Fibroblast of peridontal ligament (primary cell): ENCODE data around the gene SORCS2.

Experiments used
- DNase-seq: peaks from one replicate; pipeline ENCODE4 v3.0.0-alpha.2; 2010; ENCODE audit errors: extremely low read depth

SORCS2 gene

DNA sequence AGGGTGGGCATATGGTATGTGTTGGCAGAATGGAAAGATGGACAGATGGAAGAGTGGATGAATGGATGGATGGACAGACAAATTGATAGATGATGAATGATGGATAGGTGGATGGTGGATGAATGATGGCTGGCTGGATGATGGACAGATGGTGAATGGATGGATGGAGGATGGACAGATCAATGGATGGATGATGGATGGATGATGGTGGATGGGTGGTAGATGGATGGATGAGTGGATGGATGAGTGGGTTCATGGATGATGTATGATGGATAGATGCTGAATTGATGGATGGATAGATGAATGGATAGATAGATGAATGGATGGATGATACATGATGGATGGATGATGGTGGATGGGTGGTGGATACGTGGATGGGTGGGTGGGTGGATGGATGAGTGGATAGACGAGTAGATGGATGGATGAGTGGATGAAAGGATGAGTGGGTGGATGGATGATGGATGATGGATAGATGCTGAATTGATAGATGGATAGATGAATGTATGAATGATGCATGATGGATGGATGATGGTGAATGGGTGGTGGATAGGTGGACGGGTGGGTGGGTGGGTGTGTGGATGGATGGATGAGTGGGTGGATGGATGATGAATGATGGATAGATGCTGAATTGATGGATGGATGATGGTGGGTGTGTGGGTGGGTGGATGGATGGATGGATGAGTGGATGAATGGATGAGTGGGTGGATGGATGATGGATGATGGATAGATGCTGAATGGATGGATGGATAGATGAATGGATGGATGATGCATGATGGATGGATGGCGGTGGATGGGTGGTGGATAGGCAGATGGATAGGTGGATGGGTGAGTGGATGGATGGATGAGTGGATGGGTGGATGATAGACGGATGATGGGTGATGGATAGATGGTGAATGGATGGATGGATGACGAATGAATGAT, 497.7 kb downstream of the SORCS2 start:
- no peak for DNase-seq

- DNase-seq: no peak
Observed at GRCh38 chr4:7691061-7691460, 498.7 kb downstream of the SORCS2 start.

GRCh38 chr4:7691982-7692381, 499.6 kb downstream of the SORCS2 start:
- DNase-seq: no peak

DNA sequence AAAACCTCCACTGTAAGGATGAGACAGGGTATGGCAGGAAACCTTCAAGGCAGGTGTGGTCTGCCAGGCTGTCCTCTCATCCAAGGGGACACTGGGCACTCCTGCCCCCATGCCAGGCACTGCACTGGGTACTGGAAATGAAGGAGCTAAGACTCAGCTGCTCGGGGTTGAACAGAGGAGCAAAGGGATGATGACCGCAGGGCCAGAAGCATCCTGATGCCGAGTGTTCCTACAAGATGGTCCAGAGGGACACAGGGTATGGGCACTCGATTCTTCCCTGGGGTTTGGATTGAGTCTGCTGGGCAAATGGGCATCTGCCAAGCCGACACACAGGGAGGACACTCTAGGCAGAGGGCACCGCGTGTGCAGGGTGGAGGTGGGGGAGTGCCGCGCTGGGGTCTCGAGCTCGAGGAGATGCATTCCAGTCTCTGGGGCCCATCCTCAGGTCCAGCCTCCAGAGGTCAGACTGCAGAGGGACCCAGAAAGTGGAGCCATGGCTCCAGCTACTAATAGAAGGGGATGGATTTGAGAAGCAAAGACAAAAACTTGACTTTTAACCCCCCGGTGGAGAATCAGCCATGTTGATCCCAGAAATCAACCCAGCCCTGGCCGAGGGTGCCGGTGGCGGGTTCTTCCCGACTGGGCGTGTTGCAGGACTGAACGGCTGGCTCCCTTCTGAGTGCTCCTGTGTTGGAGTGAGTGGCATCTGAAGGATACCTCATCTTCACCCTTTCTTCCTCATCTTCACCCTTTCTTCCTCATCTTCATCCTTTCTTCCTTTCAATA, 500.3 kb downstream of the SORCS2 start:
- no peak for DNase-seq

DNA sequence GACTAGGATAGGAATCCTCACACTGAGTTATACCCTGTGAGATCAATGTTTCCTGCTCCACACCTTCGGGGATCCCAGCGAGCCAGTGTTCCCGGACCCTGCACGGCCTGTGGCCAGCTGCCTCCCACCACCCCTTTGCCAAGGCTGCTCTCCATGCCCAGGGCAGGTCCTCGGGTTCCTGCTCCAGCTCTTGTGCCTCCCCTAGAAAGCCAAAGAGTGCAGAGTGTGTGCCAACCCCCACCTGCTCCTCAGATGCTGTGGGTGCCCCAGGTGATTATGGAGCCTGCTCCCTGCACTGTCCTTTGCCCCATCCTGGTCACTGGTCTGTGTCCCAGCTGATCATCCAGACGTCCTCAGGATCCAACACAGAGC, 500.9 kb downstream of the SORCS2 start:
- no peak for DNase-seq

GRCh38 chr4:7693711-7694110, 501.4 kb downstream of the SORCS2 start:
- no peak for DNase-seq

GRCh38 chr4:7694324-7694723, 502.0 kb downstream of the SORCS2 start:
- DNase-seq: no peak

DNA sequence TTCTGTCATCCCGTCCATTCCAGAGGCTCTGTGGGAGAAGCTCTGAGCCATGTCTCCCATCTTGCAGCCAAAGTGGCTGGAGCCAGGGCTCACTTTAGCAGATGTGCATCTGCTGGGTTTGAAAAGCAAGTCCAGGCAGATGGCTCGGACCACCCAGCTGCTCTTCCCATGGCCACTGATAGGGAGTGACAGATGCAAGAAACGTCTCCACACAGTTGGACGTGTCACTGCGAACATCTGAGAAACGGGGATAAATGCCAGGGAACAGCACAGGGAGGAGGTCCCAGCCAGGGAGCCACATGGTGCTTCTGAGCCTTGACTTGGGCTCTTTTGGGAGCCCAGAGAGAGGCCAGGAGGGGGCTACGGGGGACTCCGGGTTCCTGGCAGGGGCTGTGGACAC, 505.0 kb downstream of the SORCS2 start:
- DNase-seq: no peak

DNA sequence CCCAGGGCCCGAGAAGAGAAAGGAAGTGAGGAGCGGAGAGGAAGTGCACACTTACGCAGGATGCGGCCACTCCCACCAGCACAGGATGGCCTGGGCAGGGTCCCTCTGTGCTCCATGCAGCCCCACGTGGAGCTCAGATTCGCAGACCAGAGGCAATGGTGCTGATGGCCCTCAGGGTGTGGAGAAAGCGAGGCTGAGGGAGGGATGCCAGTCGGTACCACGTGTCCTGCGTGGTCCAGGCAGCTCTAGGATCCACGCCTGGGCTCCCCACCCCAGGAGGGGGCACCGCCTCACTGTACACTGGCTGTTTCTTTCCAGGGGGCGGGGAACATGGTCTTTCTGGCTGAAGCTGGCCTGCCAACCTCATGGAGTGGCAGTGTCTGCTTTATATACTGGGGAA, 505.5 kb downstream of the SORCS2 start:
- no peak for DNase-seq

GRCh38 chr4:7698584-7698983, 506.2 kb downstream of the SORCS2 start:
- DNase-seq: peak; percentile 16

DNA sequence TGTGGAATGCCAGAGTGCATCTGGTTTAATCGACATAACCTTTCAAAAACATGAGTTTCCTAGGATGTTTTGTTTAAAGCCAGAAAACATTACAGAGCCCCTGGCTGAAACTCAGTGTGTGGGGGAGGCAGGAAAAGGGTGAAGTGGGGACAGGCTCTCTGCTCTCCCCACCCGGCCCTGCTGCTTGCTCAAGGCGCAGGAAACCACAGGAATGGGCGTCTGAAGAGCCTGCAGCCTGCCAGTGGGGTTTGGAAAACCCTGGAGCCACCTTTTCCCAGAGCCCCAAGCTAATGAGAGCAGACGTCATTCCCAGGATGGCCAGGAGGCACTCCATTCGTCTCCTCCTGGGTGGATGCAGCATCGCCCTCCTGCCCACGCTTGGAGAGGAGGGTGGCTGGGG, 506.7 kb downstream of the SORCS2 start:
- DNase-seq: peak; percentile 77

- DNase-seq: no peak
Observed at GRCh38 chr4:7699825-7700224, 507.5 kb downstream of the SORCS2 start.

DNA sequence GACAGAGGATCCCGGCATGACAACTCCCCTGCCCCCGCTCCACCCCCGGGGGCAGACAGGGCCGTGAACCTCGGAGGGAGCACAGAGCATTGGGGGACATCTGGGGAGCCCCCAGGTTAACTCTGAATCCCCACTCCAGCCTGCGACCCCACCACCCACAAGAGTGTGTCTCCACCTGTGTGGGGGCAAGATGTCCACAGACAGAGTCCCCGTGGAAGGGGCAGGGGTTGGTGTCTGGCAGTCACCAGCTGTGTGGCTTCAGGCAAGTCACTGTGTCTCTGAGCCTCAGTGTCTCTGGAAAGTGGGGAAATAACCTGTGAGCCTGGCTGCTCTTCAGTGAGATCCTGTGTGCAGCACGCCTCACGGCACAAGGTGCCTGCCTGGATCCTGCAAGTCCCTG, 508.3 kb downstream of the SORCS2 start:
- no peak for DNase-seq

DNA sequence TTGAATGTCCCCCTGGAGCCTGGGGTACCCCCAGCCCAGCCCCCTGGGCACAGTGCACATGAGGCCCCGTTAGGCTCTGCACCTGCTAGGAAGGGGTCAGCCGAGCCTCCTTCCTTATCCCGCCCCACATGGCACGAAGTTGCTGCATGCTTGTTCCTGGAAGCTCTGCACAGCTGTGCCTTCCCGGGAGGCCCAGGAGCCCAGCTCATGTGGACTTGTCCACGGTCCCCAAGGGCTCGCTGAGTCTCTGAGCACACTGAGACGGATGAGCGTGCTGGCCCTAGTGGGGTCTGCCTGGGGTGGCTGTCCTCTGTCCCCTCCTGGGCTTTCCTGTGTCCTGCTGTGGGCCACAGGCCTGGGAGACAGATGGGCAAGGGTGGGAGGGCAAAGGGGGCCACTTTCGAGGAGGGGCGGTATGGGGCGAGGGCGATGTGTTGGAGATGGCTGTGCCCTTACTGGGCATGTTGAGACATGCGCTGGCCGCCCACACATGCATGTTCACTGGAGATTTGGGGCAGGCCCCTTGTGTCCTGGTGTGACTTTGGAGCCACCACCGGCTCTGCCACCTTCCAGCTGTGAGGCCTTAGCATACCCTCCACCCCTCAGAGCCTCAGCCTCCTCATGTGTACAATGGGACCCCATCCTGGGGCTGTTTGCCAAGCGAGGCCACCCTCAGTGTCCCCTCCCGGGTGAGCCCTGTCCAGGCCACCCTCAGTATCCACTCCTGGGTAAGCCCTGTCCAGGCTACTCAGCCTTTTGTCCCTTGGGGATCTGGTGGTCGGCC, 509.7 kb downstream of the SORCS2 start:
- no peak for DNase-seq

- DNase-seq: no peak
Observed at GRCh38 chr4:7703688-7704087, 511.4 kb downstream of the SORCS2 start.

- DNase-seq: no peak
Observed at GRCh38 chr4:7704091-7704490, 511.8 kb downstream of the SORCS2 start.

GRCh38 chr4:7704625-7705024, 512.3 kb downstream of the SORCS2 start:
- DNase-seq: no peak

DNA sequence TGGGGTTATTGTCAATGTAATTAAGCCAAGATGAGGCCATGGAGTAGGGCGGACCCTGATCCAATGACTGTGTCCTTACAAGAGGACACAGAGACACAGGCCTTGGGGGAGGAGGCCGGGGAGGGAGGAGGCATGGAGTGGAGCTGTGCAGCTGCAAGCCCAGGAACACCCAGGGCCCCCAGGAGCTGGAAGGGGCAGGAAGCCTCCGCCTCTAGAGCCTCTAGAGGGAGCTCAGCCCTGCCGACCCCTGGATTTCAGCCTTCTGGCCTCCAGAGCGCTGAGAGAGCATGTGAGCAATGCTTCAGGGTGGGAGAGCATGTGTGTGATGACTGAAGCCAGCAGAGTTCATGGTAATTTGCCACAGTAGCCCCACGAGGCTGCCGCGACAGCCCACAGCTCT, 512.7 kb downstream of the SORCS2 start:
- DNase-seq: no peak

- DNase-seq: no peak
Observed at GRCh38 chr4:7705593-7705992, 513.3 kb downstream of the SORCS2 start.

- no peak for DNase-seq
Observed at GRCh38 chr4:7708238-7708637, 515.9 kb downstream of the SORCS2 start.

DNA sequence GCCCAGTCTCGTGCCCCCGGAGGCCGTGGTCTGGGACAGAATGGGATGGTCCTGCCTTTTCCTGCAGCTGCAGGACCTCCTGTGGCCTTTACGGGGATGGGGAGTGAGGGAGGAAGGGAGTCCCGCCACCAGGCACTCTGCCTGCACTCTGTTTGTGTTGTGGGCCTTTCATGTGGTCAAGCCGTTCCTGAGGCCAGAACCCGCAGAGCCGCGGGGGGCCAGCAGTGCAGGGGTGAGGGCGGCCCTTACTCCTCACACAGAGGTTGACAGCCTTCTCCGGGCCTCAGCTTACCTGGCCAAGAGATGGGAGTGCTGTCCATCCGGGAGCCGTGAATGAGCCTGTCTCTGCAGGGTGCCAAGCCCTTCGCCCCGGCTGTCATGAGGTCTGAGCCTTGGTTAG, 516.6 kb downstream of the SORCS2 start:
- no peak for DNase-seq

DNA sequence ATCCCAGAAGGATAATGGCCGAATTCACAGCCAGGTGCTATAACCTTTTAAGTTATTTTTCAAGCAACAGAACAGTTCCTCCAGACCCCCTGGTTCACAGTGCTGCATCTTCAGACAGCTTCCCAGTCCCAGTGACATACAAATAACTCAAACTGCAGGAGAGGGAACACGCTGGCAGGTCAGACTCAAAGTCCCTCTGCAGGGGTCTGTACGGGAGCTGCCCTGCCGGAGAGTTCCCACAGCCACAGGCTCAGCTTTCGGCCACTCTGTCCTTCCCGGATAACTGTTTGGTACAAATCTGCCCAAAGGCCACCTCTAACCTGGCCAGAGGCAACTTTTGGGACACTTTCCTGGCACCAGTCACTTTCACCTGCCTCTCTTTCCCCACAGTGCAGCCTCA, 517.1 kb downstream of the SORCS2 start:
- DNase-seq: no peak
